Fibroblast of lung (primary cell): ENCODE results near the gene TBC1D21. TPM values are rescaled to one million over a fixed set of nuclear protein-coding genes. Genes with fewer than 3 reads are reported as not detected.
"Not testable (repeated sequence)": the region's sequence is repeated elsewhere in the genome, so short reads cannot be mapped to it uniquely, and the experiment has no call there.

ENCODE experiments used
- DNase-seq, 2 donors: peaks; one replicate each; pipeline versions ENCODE4 v3.0.0 to v3.0.0-alpha.2; 2010; ENCODE audit warnings: low read depth in 2 of 2
- H2AFZ ChIP-seq: 2 replicates; pipeline ENCODE4 v1.5.1; 2012; ENCODE audit warnings: low read length, control low read depth, inconsistent platforms
- H3K27ac ChIP-seq: 2 replicates; pipeline ENCODE4 v1.5.1; 2011; ENCODE audit warnings: low read length, control low read depth; ENCODE audit not compliant: insufficient read depth
- H3K27me3 ChIP-seq: 2 replicates; pipeline ENCODE4 v1.5.1; 2011; ENCODE audit warnings: mild to moderate bottlenecking, low read length; ENCODE audit not compliant: control insufficient read depth, insufficient read depth
- H3K36me3 ChIP-seq: 2 replicates; pipeline ENCODE4 v1.5.1; 2011; ENCODE audit warnings: low read length; ENCODE audit not compliant: control insufficient read depth, insufficient read depth
- H3K4me1 ChIP-seq: 2 replicates; pipeline ENCODE4 v1.5.1; 2011; ENCODE audit warnings: low read length; ENCODE audit not compliant: control insufficient read depth, insufficient read depth; ENCODE audit errors: extremely low read depth
- H3K4me2 ChIP-seq: 2 replicates; pipeline ENCODE4 v1.5.1; 2011; ENCODE audit warnings: low read length, control low read depth; ENCODE audit not compliant: insufficient read depth; ENCODE audit errors: extremely low read depth
- H3K4me3 ChIP-seq, 4 experiments: fragments of 200-600 bp in 1 of 4; sonication (generic) in 1 of 4; replicated peaks in 1 of 4; 2 replicates each; pipeline ENCODE4 v1.5.1; 2011 to 2016; ENCODE audit warnings: low read length in 4 of 4, low read depth in 3 of 4, mild to moderate bottlenecking in 3 of 4, control low read depth in 2 of 4, inconsistent platforms in 1 of 4, mixed read lengths in 1 of 4; ENCODE audit not compliant: insufficient read depth in 1 of 4; ENCODE audit errors: control extremely low read depth in 1 of 4
- H3K79me2 ChIP-seq: 2 replicates; pipeline ENCODE4 v1.5.1; 2012; ENCODE audit warnings: mild to moderate bottlenecking, low read length, inconsistent platforms; ENCODE audit not compliant: control insufficient read depth, insufficient read depth
- H3K9ac ChIP-seq: 2 replicates; pipeline ENCODE4 v1.5.1; 2011; ENCODE audit warnings: mild to moderate bottlenecking, low read length, control low read depth; ENCODE audit not compliant: insufficient read depth
- H3K9me3 ChIP-seq: 2 replicates; pipeline ENCODE4 v1.5.1; 2012; ENCODE audit warnings: low read depth, low read length; ENCODE audit not compliant: control insufficient read depth, insufficient read depth
- H4K20me1 ChIP-seq: 2 replicates; pipeline ENCODE4 v1.5.1; 2011; ENCODE audit warnings: low read length; ENCODE audit not compliant: control insufficient read depth, insufficient read depth; ENCODE audit errors: extremely low read depth
- CTCF ChIP-seq, 2 donors: IDR thresholded peaks in 1 of 2; conservative IDR thresholded peaks in 1 of 2; 1 replicate in 1 of 2; 2 replicates in 1 of 2; pipeline ENCODE4 v1.5.1; 2011 to 2012; ENCODE audit warnings: low read length in 2 of 2, control low read depth in 1 of 2, inconsistent platforms in 1 of 2, low read depth in 1 of 2, mild to moderate bottlenecking in 1 of 2
- EZH2 ChIP-seq: IDR thresholded peaks from 2 replicates; pipeline ENCODE4 v1.5.1; 2012; ENCODE audit warnings: low read length, control low read depth, mild to moderate bottlenecking; ENCODE audit errors: missing control alignments
- polyA plus RNA-seq, 2 donors: library from polyadenylated mRNA; depleted of rRNA in 1 of 2; stranded (reverse) in 1 of 2; unstranded in 1 of 2; fragments of >200 nt; gene quantifications; 2 replicates each; pipeline ENCODE4 v1.2.1, GENCODE V29; 2011 to 2012; ENCODE audit warnings: missing spikeins in 1 of 2
- total RNA-seq: library from RNA; depleted of rRNA; stranded (reverse); fragments of >200 nt; gene quantifications from 2 replicates; pipeline ENCODE4 v1.2.1, GENCODE V29; 2014

The TBC1D21 gene
- total and polyA plus RNA-seq, 2 donors (not counting 1 experiment from before 2014, with no cell fraction given): not detected

DNA sequence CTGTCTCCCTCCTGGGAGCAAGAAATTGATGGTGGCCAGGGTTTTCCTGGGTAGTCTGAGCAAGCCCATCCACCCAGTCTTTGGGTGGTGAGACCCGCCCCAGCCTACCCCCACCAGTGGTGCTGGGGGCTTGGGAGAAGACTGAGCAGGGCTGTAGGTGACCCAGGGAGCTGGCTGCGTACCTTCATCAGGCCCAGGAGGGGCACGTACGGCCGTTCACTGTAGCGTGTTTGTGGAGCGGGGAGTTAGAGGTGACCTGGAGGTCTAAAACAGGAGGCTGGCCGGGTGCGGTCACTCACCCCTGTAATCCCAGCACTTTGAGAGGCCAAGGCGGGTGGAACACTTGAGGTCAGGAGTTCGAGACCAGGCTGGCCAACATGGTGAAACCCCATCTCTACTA lies 64.4 kb downstream of the TBC1D21 start:
- H3K4me1 ChIP-seq: peaks cover 22% of the 10 kb centered on the region
- H3K9me3 ChIP-seq: no peaks in the 10 kb centered on the region
- H3K4me2 ChIP-seq: no peak overlapping the region
- no peak for TF ChIP-seq CTCF (conservative IDR thresholded peaks at IDR 0.05 in 1 of 2, IDR thresholded peaks at IDR 0.05 in 1 of 2; ENCODE audit: low read depth in 1 of 2, low read length in 2 of 2)
- no peak for TF ChIP-seq EZH2
- no peak overlapping the region for H2AFZ ChIP-seq
- H3K27me3 ChIP-seq: no peaks in the 10 kb centered on the region
- no peak for DNase-seq
- H4K20me1 ChIP-seq: no peaks in the 10 kb centered on the region
- no peak overlapping the region for H3K9ac ChIP-seq
- H3K36me3 ChIP-seq: peaks cover 2% of the 10 kb centered on the region
- H3K4me3 ChIP-seq: no peak overlapping the region
- H3K79me2 ChIP-seq: peaks cover 49% of the 10 kb centered on the region
- no peak overlapping the region for H3K27ac ChIP-seq

- not testable (repeated sequence) for DNase-seq, H3K27ac ChIP-seq, H3K36me3 ChIP-seq, H3K27me3 ChIP-seq, H3K4me2 ChIP-seq, H2AFZ ChIP-seq, H3K9me3 ChIP-seq, H3K4me3 ChIP-seq, H4K20me1 ChIP-seq, H3K9ac ChIP-seq
- H3K79me2 ChIP-seq: peaks cover 41% of the 10 kb centered on the region
- peaks cover 22% of the 10 kb centered on the region for H3K4me1 ChIP-seq
These were observed 65.2 kb downstream of the TBC1D21 start for GRCh38 chr15:73938516-73938915.

Other genes starting within 250 kb of the TBC1D21 start
- 121 and 152 TPM in 2 replicates for gene NPTN, start 240.2 kb upstream of the TBC1D21 start, total RNA-seq
- 226 and 372 TPM in 2 replicates for gene NPTN, start 240.2 kb upstream of the TBC1D21 start, polyA plus RNA-seq
- 65.7 and 88.5 TPM in 2 replicates for gene CD276, start 189.2 kb upstream of the TBC1D21 start, total RNA-seq
- gene CD276, start 189.2 kb upstream of the TBC1D21 start, polyA plus RNA-seq: 103 and 108 TPM in 2 replicates
- gene INSYN1, start 120.2 kb upstream of the TBC1D21 start, total RNA-seq: 1.2 and 1.3 TPM in 2 replicates
- gene INSYN1, start 120.2 kb upstream of the TBC1D21 start, polyA plus RNA-seq: 0.37 and 0.51 TPM in 2 replicates
- gene LOXL1, start 52.9 kb downstream of the TBC1D21 start, total RNA-seq: 65.6 and 91.4 TPM in 2 replicates
- gene LOXL1, start 52.9 kb downstream of the TBC1D21 start, polyA plus RNA-seq: 163 and 188 TPM in 2 replicates
- 9.2 and 24.8 TPM in 2 replicates for gene STOML1, start 118.7 kb downstream of the TBC1D21 start, total RNA-seq
- gene STOML1, start 118.7 kb downstream of the TBC1D21 start, polyA plus RNA-seq: 8.7 and 9.8 TPM in 2 replicates
- gene PML, start 121.2 kb downstream of the TBC1D21 start, total RNA-seq: 16.4 and 34.0 TPM in 2 replicates
- 11.1 and 15.5 TPM in 2 replicates for gene PML, start 121.2 kb downstream of the TBC1D21 start, polyA plus RNA-seq
- under 0.01 TPM in 1 of 2 replicates, not detected in the other for gene GOLGA6A, start 209.0 kb downstream of the TBC1D21 start, total RNA-seq
- not detected in 2 replicates for gene GOLGA6A, start 209.0 kb downstream of the TBC1D21 start, polyA plus RNA-seq